Fibroblast of skin of back (primary cell): ENCODE data around the gene LDLRAP1.

Source experiments
- DNase-seq: peaks from one replicate; pipeline ENCODE4 v3.0.0-alpha.2; 2013

Gene LDLRAP1

DNA sequence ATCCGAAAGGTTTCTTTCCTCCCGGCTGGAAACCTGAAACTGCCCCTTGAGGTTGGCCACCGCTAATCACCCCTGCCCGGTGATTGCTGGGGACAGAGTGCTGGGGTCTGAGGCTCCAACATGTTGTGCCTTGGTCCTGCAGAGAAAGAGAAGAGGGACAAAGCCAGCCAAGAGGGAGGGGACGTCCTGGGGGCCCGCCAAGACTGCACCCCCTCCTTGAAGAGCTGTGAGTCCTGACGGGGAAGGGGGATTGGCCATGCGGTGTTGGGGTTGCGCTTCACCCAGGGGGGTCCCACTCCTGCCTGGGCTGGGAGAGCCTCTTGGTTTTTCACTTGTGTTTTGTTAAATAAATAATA, 19.5 kb downstream of the LDLRAP1 start:
- DNase-seq = no peak

DNA sequence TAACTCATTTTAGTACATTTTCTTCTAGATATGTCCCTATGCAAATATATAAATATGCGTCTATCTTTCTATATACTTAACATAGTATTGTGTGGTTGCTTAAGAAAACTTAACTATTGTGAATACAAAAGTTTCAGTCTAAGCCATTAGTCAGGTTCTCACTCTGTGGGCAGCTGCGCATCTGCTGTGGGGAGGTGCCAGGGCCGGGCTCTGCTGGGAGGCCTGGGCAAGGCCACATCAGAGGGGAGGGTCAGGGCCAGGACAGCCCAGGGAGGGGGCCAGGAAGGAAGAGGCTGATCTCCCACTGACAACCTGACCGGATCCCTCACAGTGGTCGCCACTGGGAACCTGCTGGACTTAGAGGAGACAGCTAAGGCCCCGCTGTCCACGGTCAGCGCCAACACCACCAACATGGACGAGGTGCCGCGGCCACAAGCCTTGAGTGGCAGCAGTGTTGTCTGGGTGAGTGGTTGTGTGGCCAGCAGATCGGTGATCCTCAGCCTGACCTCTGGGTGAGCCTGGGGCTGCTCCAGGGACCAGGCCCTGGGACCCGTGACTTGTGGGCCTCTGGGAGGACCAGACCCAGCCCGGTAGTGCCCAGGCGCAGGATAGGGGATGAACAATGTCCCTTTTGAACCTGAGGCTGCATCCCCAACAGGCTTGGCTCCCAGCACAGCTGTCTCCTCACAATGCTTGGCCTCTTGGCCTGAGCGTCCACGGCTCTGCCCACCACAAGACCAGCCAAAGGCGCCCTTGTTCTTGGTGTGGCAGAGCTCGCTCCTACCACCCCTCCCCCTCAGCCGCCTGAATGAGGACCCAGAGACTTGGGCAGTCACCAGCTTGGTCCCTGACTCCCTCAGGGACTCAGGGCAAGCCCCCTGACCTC, 20.2 kb downstream of the LDLRAP1 start:
- DNase-seq = no peak

DNA sequence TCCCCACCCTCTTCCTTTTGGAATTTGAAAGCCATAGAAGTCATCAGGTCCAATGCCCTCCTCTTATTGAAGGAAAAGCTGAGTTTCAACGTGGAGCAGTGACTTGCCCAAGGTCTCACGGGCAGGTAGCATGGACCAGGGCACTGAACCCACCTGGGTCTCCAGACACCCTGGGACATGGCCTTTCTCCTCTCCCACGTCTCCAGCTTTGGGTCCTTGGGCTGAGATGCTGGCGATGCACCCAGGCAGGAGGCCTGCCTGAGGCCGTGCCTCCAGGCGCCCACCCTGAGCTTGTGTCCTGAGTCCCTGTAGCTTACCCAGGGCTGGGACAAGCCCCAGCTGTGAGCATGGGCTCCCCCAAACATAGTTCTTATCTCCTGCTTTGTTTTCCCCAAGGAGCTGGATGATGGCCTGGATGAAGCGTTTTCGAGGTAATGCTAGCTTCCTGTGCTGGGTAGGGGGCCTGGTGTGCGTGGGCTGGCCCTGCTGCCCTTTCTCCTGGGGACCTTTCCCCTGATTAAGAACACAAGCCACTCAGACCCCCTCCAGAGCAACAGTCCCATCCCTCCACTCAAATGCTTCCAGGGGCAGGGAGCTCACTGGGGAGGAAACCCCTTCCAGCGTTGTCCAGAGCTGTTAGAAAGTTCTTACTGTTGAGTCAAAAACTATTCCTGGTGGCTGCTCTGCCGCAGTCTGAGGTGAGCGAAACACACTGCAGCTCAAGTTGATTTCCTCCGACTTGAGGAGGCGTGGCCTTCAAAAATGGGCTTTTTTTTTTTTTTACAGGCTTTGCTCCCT, 21.6 kb downstream of the LDLRAP1 start:
- DNase-seq = no peak

DNA sequence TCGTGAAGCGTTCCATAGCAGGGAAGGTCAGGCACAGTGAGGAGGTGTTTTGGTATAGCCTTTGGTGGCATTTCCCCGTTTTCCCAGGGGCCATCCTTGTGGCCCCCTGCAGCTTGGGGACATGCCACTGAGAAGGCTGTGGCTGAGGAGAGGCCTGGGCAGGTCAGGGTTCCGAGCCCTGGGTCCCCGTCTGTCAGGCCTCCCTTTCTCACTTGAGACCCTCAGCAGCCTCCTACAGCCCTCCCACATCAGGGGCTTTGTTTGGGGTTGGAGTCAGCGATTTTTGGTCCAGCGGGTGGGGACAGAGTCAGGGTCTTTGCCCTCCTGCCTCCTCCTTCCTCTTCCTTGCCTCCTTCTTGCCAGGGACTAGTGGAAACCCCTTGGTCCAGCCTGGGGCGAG, 22.2 kb downstream of the LDLRAP1 start:
- no peak for DNase-seq

DNA sequence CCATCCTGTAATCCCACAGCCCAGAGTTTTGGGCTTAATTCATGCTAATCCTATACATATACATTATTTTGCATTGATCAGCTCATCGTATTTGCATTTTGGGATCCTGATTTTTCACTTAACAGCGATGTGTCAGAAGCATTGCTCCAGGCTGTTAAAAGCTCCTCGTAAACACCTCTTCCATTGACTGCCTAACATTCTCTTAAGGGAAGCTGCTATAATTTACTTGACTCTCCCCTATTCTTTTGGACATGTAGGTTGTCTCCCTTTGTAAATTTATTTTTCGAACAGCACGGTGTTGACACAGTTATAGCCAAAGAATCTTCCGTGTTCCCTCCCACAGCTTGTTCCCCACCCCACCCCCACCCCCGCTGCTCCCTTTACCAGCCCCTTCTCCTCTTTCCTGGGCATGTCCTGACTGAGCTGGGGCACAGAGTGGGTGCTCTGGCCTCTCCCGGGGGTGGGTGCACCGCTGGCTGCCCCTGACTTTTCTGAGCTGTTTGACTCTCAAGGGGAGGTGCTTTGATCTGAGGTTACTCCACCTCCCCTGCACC, 22.8 kb downstream of the LDLRAP1 start:
- DNase-seq = no peak

DNA sequence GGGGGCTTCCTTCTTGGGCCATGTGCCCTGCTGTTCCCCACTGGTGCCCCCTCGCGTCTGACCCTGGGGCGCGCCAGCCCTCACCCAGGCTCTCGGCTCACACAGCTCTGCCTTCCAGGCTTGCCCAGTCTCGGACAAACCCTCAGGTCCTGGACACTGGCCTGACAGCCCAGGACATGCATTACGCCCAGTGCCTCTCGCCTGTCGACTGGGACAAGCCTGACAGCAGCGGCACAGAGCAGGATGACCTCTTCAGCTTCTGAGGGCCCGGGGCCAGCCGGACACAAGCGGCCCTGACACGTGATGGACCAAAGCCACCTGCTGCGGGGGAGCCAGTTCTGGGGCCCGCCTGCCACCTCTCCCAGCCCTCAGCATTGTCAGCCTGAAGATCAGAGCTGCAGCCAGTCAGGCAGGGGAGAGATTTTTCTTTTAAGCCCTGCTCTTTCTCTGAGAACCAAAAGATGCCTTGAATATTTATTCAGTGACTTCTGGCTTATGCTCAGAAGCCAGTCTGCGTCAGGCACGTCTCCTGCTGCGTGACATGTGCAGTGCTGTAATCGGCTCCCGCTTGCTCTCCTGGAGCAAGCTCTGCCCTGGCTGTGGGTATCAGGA, 23.4 kb downstream of the LDLRAP1 start:
- DNase-seq = peak; percentile 92

DNA sequence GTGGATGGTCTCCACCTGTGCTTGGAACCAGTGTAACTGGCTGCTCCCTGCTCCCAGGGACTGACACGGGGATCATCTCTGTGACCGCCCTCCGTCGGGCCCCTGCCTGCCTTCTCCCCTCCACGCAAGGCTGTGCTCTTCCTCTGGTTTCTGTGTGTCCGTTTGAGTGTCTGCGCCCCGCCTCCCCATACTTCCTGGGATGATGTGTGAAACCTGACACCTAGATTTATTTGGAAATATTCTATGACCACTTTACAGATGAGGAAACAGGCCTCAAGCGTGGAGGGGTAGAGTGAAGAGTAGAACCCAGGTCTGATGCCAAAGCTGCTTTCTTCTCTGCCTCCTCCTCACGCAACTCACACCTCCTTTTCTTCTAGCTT, 24.3 kb downstream of the LDLRAP1 start:
- DNase-seq = peak; percentile 44

DNA sequence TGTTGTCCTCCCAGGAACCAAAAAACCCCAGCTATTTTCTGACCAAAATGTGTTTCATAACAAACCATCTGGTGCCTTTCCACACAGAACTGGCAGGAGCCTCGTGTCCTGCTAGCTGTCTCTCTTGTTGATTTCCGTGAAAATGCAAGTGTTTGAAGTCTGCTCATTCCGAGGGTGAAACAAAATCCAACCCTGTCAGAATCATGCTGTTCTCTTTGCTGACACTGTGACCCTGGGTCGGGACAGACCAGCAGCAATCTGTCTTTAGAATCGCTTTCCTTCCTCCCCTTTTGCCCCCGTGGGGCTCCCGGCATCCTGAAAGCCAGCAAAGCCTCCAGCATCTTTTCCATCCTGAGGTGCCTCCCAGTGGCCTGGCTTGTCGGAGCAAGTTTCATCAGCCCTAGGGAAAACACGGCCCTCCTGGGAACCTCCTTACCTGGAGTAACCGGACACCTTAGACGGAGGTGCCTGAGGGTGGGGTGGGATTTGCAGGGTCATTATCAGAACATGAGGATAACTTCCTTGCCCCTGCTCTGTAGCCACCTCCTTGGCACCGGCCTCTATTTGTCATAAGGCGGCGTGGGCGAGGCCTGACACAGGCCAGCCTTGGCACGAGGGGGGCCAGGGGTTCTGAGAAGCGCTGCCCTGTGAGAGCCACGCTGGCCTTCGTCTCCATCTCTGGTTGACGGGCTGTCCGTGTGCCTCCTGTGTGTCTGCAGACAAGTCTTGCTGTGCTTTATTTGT, 24.9 kb downstream of the LDLRAP1 start:
- peak; percentile 49 for DNase-seq

DNA sequence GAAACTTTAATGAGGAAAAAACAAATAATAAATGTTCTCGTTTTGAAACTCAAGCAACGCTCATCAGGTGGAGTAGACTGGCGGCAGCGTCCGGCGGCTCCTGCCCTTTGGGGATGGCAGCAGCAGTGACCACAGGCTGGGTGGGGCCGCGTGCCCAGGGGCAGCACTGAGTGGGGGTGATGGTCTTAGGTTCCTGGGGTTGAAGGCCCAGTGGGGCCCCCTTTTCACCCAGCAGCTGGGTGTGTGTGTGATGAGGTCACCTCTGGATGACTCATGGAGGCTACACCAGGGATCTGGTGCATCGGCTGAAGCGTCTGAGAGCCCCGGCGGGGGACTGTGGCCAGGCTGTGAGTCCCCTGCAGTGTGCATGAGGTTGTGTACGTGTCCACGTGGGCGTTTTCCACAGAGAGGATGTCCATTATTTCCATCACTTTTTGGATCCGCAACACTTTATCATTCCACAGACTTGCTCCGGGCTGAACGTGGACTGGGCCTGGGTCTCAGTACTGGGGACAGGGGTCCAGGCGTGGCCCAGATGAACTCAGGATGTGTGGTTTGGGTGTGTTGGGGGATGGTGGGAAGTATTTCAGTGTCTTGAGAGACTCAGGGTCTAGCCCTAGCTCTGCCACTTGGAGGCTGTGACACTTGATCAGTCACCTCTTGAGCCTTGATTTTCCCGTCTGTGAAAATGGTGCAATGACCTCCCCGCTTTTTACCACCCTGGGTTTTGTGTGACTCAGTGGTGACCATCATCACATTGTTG, 25.6 kb downstream of the LDLRAP1 start:
- DNase-seq = peak; percentile 94

DNA sequence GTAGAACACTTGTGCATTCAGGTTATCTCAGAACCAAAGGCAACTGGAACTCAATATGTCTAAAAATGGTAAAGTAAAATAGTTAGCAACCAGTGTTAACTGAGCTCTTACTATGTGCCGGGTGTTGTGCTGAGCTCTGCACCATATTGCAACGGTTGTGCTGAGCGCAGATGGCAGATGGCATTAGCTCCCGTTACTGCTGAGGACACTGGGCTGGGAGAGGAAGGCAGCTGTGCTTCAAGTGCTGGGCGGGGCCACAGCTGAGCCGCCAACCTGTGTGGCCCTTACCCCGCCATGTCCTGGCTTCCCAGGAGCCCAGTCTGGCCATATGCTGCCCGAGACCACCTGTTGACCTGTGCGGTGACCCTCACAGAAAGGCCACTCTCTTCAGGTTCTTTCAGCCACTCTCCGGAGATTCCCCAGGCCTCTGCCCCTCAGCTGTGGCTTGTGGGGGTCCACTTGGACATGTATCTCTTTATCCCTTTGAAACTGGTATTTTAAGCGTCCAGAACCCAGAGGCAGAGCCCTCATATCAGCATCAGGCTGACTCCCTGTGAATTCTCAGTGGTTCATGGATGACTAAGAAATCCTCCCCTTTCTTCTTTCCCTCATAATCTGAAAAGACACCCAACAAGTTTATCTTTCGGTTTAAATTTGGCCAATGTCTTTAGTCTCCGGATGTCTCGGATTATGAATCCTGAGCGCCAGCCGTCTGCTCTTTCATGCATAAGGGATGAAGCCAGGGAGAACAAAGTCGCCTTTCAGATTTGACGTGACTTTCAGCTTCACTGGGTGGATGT, 26.4 kb downstream of the LDLRAP1 start:
- DNase-seq = peak; percentile 59

DNA sequence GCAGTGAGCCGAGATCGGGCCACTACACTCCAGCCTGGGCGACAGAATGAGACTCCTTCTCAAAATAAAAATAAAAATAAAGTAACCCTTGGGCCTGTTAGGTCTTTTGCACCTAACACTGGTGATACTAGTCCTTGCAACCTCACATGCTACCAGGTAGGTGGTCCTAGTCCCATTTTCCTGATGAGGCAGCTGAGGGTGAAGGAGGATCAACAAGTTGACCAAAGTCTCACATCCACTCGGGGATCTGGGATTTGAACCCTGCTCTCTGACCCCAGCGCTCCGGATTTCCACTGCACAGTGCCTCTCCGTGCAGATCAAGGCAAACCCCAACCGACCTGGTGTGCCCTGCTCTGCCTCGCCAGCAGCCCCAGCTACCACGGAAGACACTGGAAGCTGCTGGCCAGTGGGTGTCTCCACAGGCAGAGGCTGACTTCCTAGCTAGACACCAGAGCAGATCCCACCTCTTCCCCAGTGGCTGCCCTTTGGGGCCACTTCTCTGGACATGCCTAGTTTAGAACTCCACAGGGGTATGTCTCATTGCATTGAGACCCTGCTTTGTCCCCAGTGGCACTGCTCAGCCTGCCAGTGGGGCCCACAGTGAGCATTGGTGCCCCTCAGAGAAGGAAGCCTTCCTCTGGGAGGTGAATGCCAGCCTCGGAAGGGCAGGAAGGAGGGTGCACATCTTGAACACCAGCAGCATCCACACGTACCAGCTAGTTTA, 27.6 kb downstream of the LDLRAP1 start:
- DNase-seq = no peak

DNA sequence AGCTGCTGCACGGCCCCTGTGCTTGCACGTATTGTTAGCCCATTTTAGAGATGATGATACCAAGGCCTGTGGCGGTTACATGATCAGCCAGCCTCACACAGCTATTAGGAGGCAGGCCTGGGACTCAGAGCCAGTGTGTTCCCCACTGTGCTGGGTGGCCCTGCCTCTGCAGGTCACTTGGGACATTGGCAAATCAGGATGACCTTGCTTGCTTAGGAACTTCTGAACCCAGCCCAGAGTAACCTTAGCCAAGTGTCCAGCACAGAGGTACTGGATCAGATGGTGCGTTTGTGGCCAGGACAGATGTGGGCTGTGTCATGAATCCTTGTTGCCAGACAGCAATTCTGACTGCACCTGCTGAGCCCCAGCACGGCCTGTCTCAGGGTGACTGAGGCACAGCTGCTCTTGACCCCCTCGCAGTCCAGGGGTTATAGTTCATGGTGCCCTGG, 28.1 kb downstream of the LDLRAP1 start:
- no peak for DNase-seq

DNA sequence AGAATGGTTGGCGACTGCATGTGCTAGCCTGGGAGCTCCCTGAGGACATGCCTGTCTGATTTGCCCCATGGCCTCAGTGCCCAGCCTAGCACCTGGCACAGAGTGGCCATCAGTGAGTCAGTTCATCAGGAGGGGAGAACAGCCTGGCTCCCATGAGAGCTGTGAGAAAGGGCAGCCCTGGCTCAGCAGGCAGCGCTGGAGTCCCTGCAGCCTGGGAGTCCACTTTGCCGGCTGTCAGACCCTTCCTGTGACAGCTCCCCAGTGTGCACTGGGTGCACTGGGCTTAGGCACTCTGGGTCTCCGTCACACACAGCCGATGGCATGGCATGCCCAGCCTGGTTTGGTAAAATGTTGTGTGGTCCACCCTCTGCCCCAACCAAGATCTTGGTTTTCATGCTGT, 28.7 kb downstream of the LDLRAP1 start:
- DNase-seq = no peak

DNA sequence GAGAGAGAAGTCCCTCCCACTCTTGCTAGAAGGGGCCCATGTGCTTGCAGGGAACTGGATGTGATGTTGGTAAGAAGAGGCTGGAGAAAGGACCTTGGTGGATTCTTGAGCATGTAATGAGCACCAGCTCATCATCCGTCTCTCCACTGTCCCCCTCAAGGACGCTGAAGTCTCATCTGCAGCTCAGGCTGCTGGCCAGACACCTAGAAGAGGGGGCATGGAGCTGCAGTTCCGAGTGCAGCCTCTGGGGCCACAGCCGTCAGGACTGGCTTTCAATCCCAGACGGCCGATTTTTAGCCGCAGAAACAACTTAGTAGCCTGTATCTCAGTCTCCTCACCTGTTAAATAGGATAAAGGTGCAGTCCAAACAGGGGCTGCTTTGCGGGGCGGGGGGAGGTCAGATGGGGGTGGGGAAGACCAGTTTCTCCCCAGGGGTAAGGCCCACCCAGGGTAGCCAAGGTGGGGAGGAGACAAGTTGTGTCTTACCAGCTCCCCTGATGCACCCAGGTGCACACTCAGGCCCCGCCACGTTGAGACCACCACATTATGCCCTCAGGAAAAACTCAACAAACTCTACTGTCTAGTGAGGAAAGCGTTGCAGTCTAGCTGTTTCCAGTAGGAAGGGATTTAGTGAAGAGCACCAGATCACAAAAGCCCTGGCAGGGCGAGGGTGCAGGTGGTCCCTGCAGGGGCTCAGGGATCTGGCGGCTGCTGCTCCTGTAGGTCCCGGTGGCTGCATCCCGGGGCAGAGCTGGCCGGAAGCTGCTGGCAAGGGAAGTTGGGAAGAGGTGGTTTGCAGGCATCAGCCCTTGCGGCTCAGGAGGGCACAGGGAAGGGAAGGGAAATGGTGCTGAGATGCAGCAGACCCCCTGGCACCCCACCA, 29.5 kb downstream of the LDLRAP1 start:
- peak; percentile 48 for DNase-seq

DNA sequence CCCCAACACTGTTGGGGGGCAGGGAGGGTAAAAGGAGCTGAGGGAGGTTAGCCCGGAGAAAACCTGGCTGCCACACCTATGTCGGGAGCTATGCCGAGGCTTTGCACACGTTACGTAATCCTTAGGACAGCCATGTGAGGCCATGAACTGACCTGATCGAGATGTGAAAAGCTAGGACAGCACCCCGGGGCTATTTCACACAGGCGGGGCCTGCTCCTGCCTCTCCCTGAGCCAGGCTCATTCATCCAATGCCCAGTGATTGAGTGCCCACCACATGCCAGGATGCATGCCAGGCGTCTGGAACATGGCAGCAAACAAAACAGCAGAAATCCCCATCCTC, 30.2 kb downstream of the LDLRAP1 start:
- DNase-seq = no peak

DNA sequence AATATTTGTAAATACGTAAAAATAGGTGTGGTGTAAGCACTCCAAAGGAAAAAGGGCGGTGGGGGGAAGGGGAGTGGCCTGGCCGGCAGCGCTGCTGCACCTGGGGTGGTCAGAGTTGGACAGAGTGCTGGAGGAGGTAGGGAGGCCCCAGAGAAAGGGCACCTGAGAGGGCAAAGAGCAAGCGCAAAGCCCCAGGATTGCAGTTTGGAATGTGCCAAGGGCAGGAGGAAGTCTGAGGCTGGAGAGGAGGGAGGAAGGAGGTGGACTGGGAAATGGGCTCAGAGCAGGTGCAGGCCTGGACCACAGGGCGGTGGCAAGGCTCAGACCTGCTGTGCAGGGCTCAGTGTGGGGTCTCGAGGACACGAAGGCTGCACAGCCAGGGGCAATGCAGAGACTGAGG, 30.6 kb downstream of the LDLRAP1 start:
- no peak for DNase-seq

DNA sequence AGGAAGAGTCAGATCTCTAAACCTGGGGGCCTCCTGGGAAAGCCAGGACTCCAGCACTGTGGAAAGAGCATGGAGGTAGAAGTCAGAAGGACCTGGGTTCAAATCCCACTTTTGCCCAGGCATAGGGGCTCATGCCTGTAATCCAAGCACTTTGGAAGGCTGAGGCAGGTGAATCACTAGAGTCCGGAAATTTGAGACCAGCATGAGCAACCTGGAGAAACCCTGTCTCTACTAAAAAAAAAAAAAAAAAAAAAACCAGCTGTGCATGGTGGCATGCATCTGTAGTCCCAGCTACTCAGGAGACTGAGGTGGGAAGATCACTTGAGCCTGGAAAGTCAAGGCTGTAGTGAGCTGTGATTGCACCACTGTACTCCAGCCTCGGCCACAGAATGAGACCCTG, 31.8 kb downstream of the LDLRAP1 start:
- DNase-seq = no peak

DNA sequence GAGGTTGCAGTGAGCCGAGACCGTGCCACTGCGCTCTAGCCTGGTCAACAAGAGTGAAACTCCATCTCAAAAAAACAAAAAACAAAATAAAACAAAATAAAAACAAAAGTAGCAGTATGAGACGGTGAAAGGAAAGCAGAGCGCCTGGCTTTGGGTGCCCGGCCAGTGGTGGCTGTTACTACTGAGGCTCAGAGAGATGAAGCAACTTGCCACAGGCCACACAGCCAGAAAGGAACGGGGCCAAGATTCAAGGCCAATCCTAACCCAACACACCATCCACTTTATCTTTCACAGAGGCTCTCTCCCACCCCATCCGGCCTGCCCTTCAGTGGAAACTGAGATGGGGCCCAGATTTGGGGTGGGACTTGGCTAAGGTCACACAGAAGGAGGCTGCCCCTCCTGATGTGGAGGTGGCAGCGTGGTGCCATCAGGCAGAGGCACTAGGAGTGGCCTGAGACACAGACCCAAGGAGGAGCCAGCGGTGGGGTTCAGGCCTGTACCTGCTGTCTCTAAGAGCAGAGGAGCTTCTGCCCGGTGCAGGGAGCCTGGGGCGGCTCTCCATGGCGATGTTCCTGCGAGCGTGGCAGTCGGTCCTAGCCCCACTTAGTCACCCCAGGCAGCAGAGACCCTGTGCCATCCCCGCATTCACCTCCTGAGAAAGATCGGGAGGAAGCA, 33.2 kb downstream of the LDLRAP1 start:
- DNase-seq = no peak
